DOHH2 (cell line): ENCODE measurements around the gene PTPRH.

Source experiments
- H3F3A ChIP-seq: fragments of 200-600 bp; sonication (generic), shearing (Covaris generic); 2 replicates; pipeline ENCODE4 v1.6.0; 2016; ENCODE audit warnings: antibody characterized with exemption, mild to moderate bottlenecking; ENCODE audit not compliant: control insufficient read depth, insufficient read depth
- H3K27ac ChIP-seq: fragments of 200-600 bp; sonication (generic); 2 replicates; pipeline ENCODE4 v1.5.1; 2014; ENCODE audit warnings: low read depth, mild to moderate bottlenecking, low read length, moderate library complexity
- H3K27me3 ChIP-seq: fragments of 200-600 bp; sonication (generic); 2 replicates; pipeline ENCODE4 v1.6.1; 2014; ENCODE audit warnings: mild to moderate bottlenecking, low read length, mixed read lengths; ENCODE audit not compliant: control insufficient read depth
- H3K36me3 ChIP-seq: fragments of 200-600 bp; sonication (generic); 2 replicates; pipeline ENCODE4 v1.6.1; 2014; ENCODE audit warnings: mild to moderate bottlenecking, low read length, moderate library complexity, mixed read lengths; ENCODE audit not compliant: control insufficient read depth
- H3K4me1 ChIP-seq: fragments of 200-600 bp; sonication (generic); 2 replicates; pipeline ENCODE4 v1.6.1; 2014; ENCODE audit warnings: mild to moderate bottlenecking, low read length, mixed read lengths; ENCODE audit not compliant: control insufficient read depth
- H3K4me2 ChIP-seq: fragments of 200-600 bp; sonication (generic); 2 replicates; pipeline ENCODE4 v1.6.0; 2014; ENCODE audit warnings: mild to moderate bottlenecking, low read length, moderate library complexity
- H3K4me3 ChIP-seq: fragments of 200-600 bp; sonication (generic); 2 replicates; pipeline ENCODE4 v1.5.1; 2014; ENCODE audit warnings: mild to moderate bottlenecking, low read length, mixed read lengths
- H3K79me2 ChIP-seq: fragments of 200-600 bp; sonication (generic); 2 replicates; pipeline ENCODE4 v1.6.1; 2014; ENCODE audit warnings: mild to moderate bottlenecking, low read length, mixed read lengths; ENCODE audit not compliant: control insufficient read depth
- H3K9me2 ChIP-seq: fragments of 200-600 bp; sonication (generic); replicated peaks from 2 replicates; pipeline ENCODE4 v1.6.1; 2014; ENCODE audit warnings: mild to moderate bottlenecking, low read length, mixed read lengths; ENCODE audit not compliant: control insufficient read depth
- H3K9me3 ChIP-seq: fragments of 200-600 bp; sonication (generic); 2 replicates; pipeline ENCODE4 v1.6.1; 2014; ENCODE audit warnings: antibody characterized with exemption, low read length, mixed read lengths; ENCODE audit not compliant: control insufficient read depth, insufficient read depth
- H4K20me1 ChIP-seq: fragments of 200-600 bp; sonication (generic); 2 replicates; pipeline ENCODE4 v1.6.0; 2014; ENCODE audit warnings: low read depth, mild to moderate bottlenecking, antibody characterized with exemption, low read length, moderate library complexity; ENCODE audit not compliant: control insufficient read depth, insufficient read depth
- CTCF ChIP-seq: fragments of 200-600 bp; sonication (generic); IDR thresholded peaks from one replicate; pipeline ENCODE4 v1.5.1; 2014; ENCODE audit warnings: antibody characterized with exemption, mild to moderate bottlenecking, low read depth, low read length; ENCODE audit not compliant: poor library complexity, severe bottlenecking
- EZH2phosphoT487 ChIP-seq: fragments of 200-600 bp; sonication (generic); IDR thresholded peaks from 2 replicates; pipeline ENCODE4 v1.6.1; 2017; ENCODE audit warnings: borderline replicate concordance, mild to moderate bottlenecking, antibody characterized with exemption, low read length, moderate library complexity, mixed read lengths

The PTPRH gene

GRCh38 chr19:55216461-55217198 lies 7.3 kb upstream of the PTPRH start:
- Histone ChIP-seq H3K4me3 (peak overlapping the region; percentile 79), H3F3A (peaks cover 8% of the 10 kb centered on the region; the same call in 1 of the 2 replicates)

GRCh38 chr19:55213547-55213946 lies 4.2 kb upstream of the PTPRH start:
- Histone ChIP-seq H4K20me1 (no peaks in the 10 kb centered on the region), H3K9me3 (no peaks in the 10 kb centered on the region), H3K36me3 (no peaks in the 10 kb centered on the region), H3K79me2 (no peaks in the 10 kb centered on the region), H3K4me3 (no peak overlapping the region), H3K4me2 (no peak overlapping the region), H3K27me3 (peaks cover 2% of the 10 kb centered on the region; the same call in 1 of the 2 replicates), H3F3A (no peaks in the 10 kb centered on the region), H3K9me2 (no peaks in the 10 kb centered on the region), H3K27ac (no peak overlapping the region), H3K4me1 (peaks cover 17% of the 10 kb centered on the region)
- TF ChIP-seq CTCF, result no peak
- TF ChIP-seq EZH2phosphoT487, result no peak

More at GRCh38 chr19:55216461-55217198, 7.3 kb upstream of the PTPRH start:
- Histone ChIP-seq H4K20me1 (no peaks in the 10 kb centered on the region; the same call in 1 of the 2 replicates), H3K79me2 (no peaks in the 10 kb centered on the region), H3K27me3 (no peaks in the 10 kb centered on the region), H3K36me3 (peaks cover 8% of the 10 kb centered on the region), H3K9me2 (no peaks in the 10 kb centered on the region), H3K4me2 (peak overlapping the region; percentile 88), H3K27ac (peak overlapping the region; percentile 42), H3K4me1 (peaks cover 8% of the 10 kb centered on the region), H3K9me3 (no peaks in the 10 kb centered on the region; the same call in 1 of the 2 replicates)
- TF ChIP-seq EZH2phosphoT487, result no peak
- no peak for TF ChIP-seq CTCF

- H3K79me2 ChIP-seq, result no peaks in the 10 kb centered on the region
- H3K9me2 ChIP-seq, result no peaks in the 10 kb centered on the region
- no peaks in the 10 kb centered on the region for H4K20me1 ChIP-seq
- H3K9me3 ChIP-seq, result no peaks in the 10 kb centered on the region
- peak; percentile 93 for TF ChIP-seq CTCF
- no peak for TF ChIP-seq EZH2phosphoT487
- H3F3A ChIP-seq, result no peaks in the 10 kb centered on the region
- no peak overlapping the region for H3K4me3 ChIP-seq
- H3K36me3 ChIP-seq, result no peaks in the 10 kb centered on the region
- no peak overlapping the region for H3K4me2 ChIP-seq
- peaks cover 17% of the 10 kb centered on the region for H3K4me1 ChIP-seq
- no peak overlapping the region for H3K27ac ChIP-seq
- peaks cover 2% of the 10 kb centered on the region; the same call in 1 of the 2 replicates for H3K27me3 ChIP-seq
These were observed 3.1 kb upstream of the PTPRH start for GRCh38 chr19:55212447-55212846.
